IPS DF 4.7 (cell line): ENCODE measurements around the gene ZG16B.

Source experiments
- DNase-seq: peaks from one replicate; pipeline ENCODE4 v3.0.0-alpha.2; 2013; ENCODE audit warnings: low spot score; ENCODE audit errors: extremely low read depth

Gene ZG16B

DNA sequence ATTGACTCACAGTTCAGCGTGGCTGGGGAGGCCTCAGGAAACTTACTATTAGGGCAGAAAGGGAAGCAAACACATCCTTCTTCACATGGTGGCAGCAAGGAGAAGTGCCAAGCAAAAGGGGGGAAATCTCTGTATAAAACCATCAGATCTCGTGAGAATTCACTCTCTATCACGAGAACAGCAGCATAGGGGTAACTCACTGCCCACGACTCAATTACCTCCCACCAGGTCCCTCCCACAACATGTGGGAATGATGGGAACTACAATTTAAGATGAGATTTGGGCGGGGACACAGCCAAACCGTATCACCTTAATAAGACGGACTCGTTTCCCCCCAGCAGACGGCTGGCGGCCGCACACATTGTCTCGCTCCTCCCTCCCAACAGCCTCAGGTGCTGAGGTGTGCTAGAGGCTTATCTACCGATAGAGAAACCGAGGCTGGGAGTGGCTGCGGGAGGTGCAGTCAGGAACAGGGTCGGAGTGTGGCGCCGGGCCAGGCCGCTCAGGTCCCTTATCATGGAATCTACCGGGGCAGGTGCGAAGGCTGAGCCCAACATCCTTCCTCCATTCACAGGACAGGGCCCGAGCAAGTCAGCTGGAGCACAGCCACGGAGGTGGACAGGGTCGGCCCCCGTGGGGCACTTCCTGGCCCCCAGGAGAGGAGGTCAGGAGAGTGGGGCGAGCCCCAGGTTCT lies 4.9 kb upstream of the ZG16B start:
- no peak for DNase-seq

DNA sequence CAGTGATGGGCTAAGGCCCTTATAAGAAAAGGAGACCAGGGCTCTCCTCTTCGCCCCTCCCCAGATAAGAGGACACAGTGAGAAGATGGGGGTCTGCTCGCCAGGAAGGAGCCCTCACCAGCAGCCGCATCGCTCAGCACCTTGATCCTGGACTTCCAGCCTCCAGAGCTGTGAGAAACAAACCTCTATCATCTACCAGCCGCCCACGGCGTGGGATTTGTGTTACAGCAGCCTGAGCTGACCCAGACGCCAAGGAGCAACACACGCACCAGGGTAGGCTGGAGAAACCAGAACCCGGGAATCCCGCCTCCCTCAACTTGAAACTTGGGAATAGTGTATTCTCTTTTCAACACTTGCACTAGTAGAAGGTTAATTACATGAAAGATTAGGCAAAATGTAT lies 4.2 kb upstream of the ZG16B start:
- DNase-seq = no peak

- no peak for DNase-seq
Observed at GRCh38 chr16:2826591-2827373, 3.3 kb upstream of the ZG16B start.

DNA sequence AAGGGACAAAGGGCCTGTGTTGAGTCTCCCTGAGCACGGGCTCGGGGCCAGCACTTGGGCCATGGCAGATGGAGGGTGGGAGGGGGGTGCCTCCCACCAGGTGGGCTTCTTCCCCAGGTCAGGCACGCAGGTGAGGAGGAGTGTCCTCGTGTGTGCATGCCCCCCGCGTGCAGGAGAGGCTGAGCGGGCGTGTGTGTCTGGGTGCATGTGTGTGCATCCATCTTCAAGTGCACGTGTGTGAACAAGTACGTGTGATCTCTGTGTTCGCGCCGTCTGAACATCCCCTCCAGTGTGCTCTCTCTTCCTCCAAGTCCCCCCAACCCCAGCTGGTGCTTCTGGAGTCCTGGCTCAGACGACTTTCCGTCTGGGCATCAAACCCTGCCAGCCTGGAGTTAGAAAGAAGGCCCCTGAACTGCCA lies 2.7 kb upstream of the ZG16B start:
- DNase-seq = no peak

DNA sequence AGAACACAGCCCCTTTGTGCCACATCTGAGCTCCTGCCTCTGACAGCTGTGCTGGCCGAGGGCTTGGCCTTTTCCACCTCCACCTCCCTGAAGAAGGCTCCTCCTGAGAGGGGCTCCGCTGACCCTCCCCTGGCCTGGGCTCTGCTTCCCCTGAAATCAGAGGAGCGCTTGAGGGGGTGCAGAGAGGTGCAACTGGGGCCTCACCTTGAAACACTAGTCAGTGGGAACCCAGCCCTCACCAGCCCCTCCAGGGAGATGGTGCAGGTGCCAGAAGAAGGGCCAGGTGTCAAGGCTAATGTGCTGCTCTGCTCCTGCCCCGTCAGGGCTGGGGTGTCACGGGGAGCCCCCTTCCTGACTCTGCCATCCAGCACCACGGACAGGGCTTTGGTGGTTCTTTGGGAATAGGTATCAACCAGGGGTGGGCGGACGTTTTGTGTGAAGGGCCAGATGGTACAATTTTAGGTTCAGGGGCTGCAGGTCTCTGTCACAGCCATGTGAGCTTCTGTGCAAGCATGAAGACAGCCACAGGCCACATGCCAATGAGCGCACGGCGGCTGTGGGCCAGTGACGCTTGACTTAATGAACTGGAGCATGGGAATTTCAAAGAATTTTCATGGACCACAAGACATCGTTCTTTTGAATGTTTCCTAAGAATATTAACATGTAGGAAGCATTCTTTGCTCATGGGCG lies 2.1 kb upstream of the ZG16B start:
- no peak for DNase-seq

DNA sequence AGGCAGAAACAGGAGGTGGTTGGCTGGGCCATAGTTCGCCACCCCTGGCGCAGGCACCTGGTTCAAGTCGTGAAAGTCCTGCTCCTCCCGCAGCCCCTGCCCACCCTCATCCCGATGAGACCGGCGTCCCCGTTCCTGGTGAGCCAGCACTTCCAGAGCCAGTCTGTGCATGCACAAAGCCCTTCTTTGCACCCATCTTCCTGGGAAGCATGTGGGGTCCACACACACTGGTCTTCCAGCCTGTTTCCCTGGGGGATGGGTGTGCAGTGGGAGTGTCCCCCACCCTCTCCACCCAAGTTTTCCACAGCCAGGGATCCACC lies 1.6 kb upstream of the ZG16B start:
- no peak for DNase-seq

DNA sequence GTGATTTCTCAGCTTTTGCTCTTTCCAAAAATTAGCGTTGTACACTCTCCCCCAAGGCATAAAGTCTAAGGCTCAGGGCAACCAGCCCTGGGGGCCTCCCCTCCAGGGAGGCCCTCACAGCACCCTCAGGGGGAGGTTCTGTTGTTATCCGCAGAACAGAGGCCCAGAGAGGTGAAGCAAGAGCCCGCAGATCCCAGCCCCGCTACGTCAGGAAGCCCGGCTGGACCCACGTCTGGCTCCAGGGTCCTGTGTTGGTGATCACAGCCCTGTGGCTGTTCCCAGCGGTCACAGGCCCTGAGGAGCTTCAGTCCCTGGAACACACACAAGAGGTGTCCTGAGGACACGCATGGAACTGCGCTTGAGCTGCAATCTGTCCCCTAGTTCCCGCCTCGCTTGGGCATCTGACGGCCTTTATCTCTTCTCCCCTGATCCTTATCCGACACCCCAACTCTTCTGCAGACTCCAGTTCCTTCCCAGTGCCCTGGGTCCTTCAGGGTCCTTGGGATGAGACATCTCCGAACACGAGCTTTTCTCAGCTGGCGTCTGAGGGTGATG lies 1.1 kb upstream of the ZG16B start:
- no peak for DNase-seq

GRCh38 chr16:2830355-2830695 lies 222 bp downstream of the ZG16B start:
- DNase-seq = no peak

DNA sequence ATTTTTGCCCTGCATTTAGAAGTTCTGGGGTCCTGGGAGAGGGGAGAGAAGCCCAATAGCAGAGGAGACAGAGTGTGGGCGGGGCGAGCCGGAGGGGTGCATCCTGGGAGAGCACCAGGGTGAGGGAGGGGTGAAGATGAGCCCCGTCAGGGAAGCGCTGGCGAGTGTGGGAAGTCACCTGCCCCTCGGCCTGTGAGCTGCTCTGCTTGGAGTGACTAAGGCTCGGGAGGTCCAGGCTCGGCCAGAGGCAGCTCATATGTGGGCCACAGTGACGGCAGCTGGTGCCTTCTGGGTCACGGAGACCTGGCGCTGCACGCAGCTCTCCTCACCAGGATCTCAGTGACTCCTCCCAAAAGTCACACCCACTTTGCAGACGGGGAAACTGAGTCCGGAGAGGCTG lies 1.1 kb downstream of the ZG16B start:
- no peak for DNase-seq

GRCh38 chr16:2833776-2834175 lies 3.7 kb downstream of the ZG16B start:
- DNase-seq = no peak

GRCh38 chr16:2834968-2835367 lies 4.9 kb downstream of the ZG16B start:
- DNase-seq = no peak

GRCh38 chr16:2835638-2836493 lies 5.8 kb downstream of the ZG16B start:
- no peak for DNase-seq

DNA sequence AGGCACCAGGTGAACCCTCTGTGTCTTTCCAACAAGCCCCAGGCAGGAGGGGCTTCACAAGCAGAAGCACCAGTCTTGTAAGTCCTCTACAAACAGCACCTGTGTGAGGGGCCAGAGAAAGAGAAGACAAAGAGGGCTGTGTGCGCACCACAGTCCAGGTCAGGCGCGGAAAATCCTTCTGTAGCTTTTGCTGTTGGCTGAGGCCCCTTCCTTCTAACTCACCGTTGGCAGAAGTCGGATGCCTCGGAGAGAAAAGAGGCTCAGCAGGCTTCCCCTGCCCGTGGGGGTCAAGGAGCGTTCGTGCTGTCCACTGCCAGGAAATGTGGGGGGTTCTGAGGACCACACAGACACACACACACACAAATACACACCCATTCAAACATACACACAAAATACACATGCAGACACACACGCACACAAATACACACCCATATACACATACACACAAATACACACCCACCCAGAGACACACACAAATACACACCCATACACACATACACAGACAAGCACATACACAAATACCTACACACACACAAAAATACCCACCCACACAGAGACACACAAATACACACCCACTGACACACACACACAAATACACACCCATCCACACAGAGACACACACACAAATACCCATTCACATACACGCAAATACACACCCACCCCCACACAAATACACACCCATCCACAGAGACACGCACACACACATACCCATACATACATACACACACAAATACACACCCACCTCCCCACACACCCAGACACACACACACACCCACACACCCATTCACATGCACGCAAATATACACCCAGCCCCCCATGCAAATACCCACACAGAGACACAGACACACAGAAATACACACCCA lies 6.8 kb downstream of the ZG16B start:
- no peak for DNase-seq

DNA sequence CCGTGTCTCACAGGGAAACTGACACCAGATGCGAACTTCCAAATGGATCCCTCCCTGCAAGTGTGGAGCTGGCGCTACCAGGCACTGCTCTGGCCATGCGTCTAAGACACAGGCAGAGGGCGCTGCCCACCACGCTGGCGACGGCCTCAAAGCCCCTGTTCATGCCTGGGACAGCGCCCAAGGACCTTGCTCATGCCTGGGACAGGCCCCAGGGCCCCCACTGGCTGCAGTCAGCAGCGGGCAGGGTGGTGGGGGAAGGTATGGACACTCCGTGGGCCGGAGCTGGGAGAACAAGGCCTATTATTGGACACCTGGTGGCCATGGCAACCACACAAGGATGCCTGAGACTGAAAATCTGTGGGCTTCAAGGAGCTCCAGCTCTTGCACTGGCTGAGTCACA lies 8.8 kb downstream of the ZG16B start:
- no peak for DNase-seq

DNA sequence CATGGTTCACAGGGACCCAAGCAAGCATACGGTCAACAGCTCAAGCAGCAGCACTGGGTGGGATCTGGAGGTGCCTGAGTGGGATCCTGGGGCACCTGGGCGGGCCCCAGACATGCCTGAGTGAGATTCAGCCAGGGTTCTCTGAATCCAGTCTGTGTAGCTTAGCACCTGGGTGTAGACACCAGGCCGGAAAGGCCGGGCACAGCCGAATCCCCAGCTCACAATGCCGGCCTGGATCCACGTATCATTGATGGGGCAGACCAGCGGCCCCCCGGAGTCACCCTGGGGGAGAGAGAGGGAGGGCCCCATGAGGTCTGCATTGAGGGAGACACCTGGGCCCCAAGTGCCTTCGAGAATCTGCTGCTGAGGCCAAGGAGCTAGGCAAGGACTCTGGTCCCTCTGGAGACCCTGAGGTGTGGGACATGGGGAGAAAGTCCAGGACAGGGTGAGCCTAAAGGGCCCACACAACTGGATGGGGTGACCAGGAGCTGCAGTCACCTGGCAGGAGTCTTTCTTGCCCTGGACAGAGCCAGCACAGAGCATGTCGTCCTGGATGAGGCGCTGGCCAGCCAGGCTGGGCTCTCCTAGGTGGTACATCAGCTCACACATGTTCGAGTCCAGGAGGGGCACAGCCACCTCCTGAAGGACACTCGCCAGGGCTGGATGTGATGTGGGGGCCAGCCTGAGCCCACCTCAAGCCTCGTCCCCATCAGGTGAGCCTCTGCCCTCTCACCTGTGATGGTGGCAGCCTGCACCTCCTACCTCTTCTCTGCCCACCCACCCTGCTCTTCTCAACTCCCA lies 9.7 kb downstream of the ZG16B start:
- no peak for DNase-seq

DNA sequence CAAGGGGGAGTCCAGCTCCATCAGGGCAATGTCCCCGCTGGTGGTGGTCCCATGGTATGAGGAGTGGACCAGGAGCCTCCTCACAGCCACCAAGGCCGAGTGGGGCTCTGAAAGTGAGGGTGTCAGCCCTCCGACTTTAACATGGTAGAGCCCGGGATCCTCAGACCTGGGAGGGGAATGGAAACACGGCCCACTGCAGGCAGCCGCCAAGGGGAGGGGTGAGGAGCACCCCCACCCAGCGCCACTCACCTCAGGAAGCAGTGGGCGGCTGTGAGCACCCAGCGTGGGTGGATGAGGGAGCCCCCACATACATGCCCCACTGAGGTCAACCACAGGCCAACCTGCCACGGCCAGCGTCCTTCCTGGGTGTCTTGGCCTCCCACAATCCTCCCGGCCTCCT lies 10.8 kb downstream of the ZG16B start:
- no peak for DNase-seq

DNA sequence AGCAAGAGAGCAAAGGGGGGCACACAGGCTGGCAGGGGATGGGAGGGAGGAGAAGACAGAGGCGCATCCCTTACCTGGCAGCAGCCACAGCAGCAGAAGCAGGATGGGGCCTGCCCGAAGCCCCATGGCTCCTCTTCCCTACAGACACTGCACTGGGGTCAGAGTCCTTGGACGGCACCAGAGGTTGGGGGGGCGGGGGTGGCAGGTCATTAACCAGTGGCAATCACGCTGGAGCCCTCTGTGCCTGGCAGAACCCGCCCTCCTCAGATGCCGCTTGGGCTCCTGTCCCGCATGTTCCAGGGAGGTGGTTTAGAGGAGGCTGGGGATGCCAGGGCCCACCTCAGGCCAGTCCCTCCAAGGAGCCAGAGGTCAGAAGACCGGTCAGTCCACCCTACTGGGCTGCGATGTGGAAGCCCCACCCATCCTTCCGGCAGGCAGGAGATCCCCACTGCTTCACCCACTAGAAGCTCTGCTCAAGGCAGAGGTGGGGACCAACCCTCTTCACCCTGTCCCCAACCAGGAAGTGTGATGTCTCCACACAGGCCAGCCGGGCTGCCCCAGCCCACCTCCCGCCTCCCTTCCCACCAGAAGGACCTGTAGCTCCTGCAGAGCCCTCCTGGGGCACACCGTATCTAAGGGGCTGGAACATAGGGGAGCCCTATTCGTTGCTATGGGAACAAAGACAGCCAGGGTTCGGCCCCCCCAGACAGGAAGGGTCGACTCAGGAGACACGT lies 11.7 kb downstream of the ZG16B start:
- DNase-seq = no peak

GRCh38 chr16:2842340-2843000 lies 12.4 kb downstream of the ZG16B start:
- DNase-seq = no peak

DNA sequence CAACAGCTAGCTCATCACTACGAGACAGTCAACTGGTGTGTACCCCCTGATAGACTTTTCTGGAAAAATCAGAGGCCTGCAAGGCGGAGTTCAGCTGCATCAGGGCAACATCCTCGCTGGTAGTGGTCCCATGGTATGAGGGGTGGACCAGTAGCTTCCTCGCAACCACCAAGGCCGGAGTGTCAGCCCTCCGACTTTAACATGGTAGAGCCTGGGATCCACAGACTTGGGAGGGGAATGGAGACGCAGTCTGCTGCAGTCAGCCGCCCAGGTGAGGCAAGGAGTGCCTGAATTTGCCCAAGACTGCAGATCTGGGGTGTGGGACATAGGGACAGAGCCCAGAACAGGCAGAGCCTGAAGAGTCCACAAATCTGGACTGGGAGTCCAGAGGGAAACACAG lies 13.4 kb downstream of the ZG16B start:
- DNase-seq = no peak
